H1 (cell line): ENCODE results near the gene TRPM1. TPM values are rescaled to one million over a fixed set of nuclear protein-coding genes. Genes with fewer than 3 reads are reported as not detected.

ENCODE experiments used
- CTCF ChIA-PET: fragments of 300-600 bp; sonication (Branson Sonifier 250); formaldehyde crosslinking; loops from one replicate; lab custom pipeline; 2021; ENCODE audit not compliant: partially characterized antibody; lab: Charles Lee
- POLR2A ChIA-PET: fragments of 300-600 bp; sonication (Branson Sonifier 250); formaldehyde crosslinking; loops from one replicate; lab custom pipeline; 2021; ENCODE audit warnings: inconsistent platforms; ENCODE audit not compliant: partially characterized antibody; lab: Charles Lee
- DNase-seq, 2 experiments: peaks; one replicate each; pipeline versions ENCODE4 v3.0.0 to v3.0.0-alpha.2; 2010 to 2022; ENCODE audit warnings: low spot score in 2 of 2, low read depth in 1 of 2, mixed read lengths in 1 of 2
- FAIRE-seq: peaks from 2 replicates; lab custom pipeline; 2011; peaks lifted over from hg19 to GRCh38; lab: Jason Lieb, UNC
- H2AFZ ChIP-seq: 2 replicates; pipeline ENCODE4 v1.8.1; 2012; ENCODE audit warnings: low read length, inconsistent platforms
- H2AK5ac ChIP-seq: 2 replicates; pipeline ENCODE4 v1.6.1; 2013; ENCODE audit warnings: low read depth, low read length
- H2BK120ac ChIP-seq: replicated peaks from 2 replicates; pipeline ENCODE3; 2013; ENCODE audit warnings: low read depth, low read length, inconsistent platforms
- H2BK12ac ChIP-seq: 2 replicates; pipeline ENCODE4 v1.6.1; 2013; ENCODE audit warnings: low read depth, low read length
- H2BK15ac ChIP-seq: 2 replicates; pipeline ENCODE4 v1.6.1; 2013; ENCODE audit warnings: low read length
- H2BK20ac ChIP-seq: 2 replicates; pipeline ENCODE4 v1.6.1; 2013; ENCODE audit warnings: low read length
- H2BK5ac ChIP-seq: 2 replicates; pipeline ENCODE4 v1.6.1; 2013; ENCODE audit warnings: low read depth, low read length
- H3K14ac ChIP-seq: 2 replicates; pipeline ENCODE4 v1.6.1; 2013; ENCODE audit warnings: inconsistent platforms; ENCODE audit not compliant: insufficient read length
- H3K18ac ChIP-seq: 2 replicates; pipeline ENCODE4 v1.6.1; 2013; ENCODE audit warnings: low read length; ENCODE audit errors: extremely low read depth
- H3K23ac ChIP-seq: 2 replicates; pipeline ENCODE4 v1.6.1; 2013; ENCODE audit warnings: inconsistent platforms; ENCODE audit not compliant: insufficient read length
- H3K23me2 ChIP-seq: 2 replicates; pipeline ENCODE4 v1.6.1; 2013; ENCODE audit warnings: low read depth, low read length
- H3K27ac ChIP-seq: 2 replicates; pipeline ENCODE4 v1.6.1; 2011; ENCODE audit warnings: low read depth, low read length, inconsistent platforms
- H3K27me3 ChIP-seq, 4 experiments: replicated peaks in 1 of 4; 1 replicate in 1 of 4; 2 replicates in 3 of 4; pipeline versions ENCODE4 v1.6.1 to v1.8.1; 2011 to 2013; ENCODE audit warnings: low read length in 3 of 4, mild to moderate bottlenecking in 3 of 4, inconsistent platforms in 2 of 4, mixed read lengths in 2 of 4, moderate library complexity in 1 of 4; ENCODE audit not compliant: control insufficient read depth in 3 of 4, insufficient read depth in 3 of 4; ENCODE audit errors: extremely low read depth in 1 of 4
- H3K36me3 ChIP-seq, 4 experiments: 2 replicates each; pipeline versions ENCODE4 v1.6.1 to v1.8.1; 2011 to 2013; ENCODE audit warnings: mild to moderate bottlenecking in 4 of 4, low read length in 3 of 4, moderate library complexity in 2 of 4, control low read depth in 1 of 4, inconsistent platforms in 1 of 4; ENCODE audit not compliant: insufficient read depth in 4 of 4, control insufficient read depth in 2 of 4
- H3K4ac ChIP-seq: replicated peaks from 2 replicates; pipeline ENCODE3; 2013; ENCODE audit warnings: low read length, low read depth, mixed read lengths, inconsistent platforms; ENCODE audit not compliant: insufficient read length
- H3K4me1 ChIP-seq, 4 experiments: replicated peaks in 1 of 4; 1 replicate in 1 of 4; 2 replicates in 3 of 4; pipeline versions ENCODE4 v1.6.1 to v1.8.1; 2011 to 2013; ENCODE audit warnings: low read length in 3 of 4, inconsistent platforms in 2 of 4, mixed read lengths in 1 of 4; ENCODE audit not compliant: insufficient read depth in 4 of 4, control insufficient read depth in 3 of 4
- H3K4me2 ChIP-seq, 2 experiments: 2 replicates each; pipeline versions ENCODE4 v1.6.1 to v1.8.1; 2011 to 2013; ENCODE audit warnings: low read depth in 2 of 2, low read length in 2 of 2, control low read depth in 1 of 2, inconsistent platforms in 1 of 2, mild to moderate bottlenecking in 1 of 2; ENCODE audit not compliant: insufficient read depth in 1 of 2
- H3K4me3 ChIP-seq, 4 experiments: fragments of 200-600, 300-600 bp in 1 of 4; sonication (generic), shearing (Covaris generic), sonication (Bioruptor Twin) in 1 of 4; 2 replicates each; pipeline versions ENCODE4 v1.5.1 to v1.8.1; 2011 to 2016; ENCODE audit warnings: low read length in 4 of 4, low read depth in 3 of 4, control low read depth in 2 of 4, inconsistent platforms in 2 of 4, mild to moderate bottlenecking in 2 of 4, mixed read lengths in 1 of 4, moderate library complexity in 1 of 4; ENCODE audit not compliant: insufficient read depth in 2 of 4; ENCODE audit errors: extremely low read depth in 1 of 4
- H3K56ac ChIP-seq: replicated peaks from 2 replicates; pipeline ENCODE3; 2013; ENCODE audit warnings: low read depth, mild to moderate bottlenecking, mixed read lengths, low read length, inconsistent platforms; ENCODE audit not compliant: insufficient read length
- H3K79me1 ChIP-seq: 2 replicates; pipeline ENCODE4 v1.6.1; 2013; ENCODE audit warnings: low read depth, low read length, control low read depth
- H3K79me2 ChIP-seq, 2 experiments: 2 replicates each; pipeline versions ENCODE4 v1.6.1 to v1.8.1; 2012 to 2013; ENCODE audit warnings: low read length in 2 of 2, mild to moderate bottlenecking in 2 of 2, inconsistent platforms in 1 of 2; ENCODE audit not compliant: insufficient read depth in 2 of 2, control insufficient read depth in 1 of 2
- H3K9ac ChIP-seq, 4 experiments: replicated peaks in 1 of 4; 1 replicate in 1 of 4; 2 replicates in 3 of 4; pipeline versions ENCODE4 v1.6.1 to v1.8.1; 2011 to 2013; ENCODE audit warnings: low read depth in 3 of 4, low read length in 3 of 4, control low read depth in 2 of 4, mild to moderate bottlenecking in 2 of 4, moderate library complexity in 2 of 4, inconsistent platforms in 1 of 4; ENCODE audit errors: extremely low read depth in 1 of 4
- H3K9me3 ChIP-seq, 2 experiments: 2 replicates each; pipeline versions ENCODE4 v1.6.1 to v1.8.1; 2012 to 2013; ENCODE audit warnings: mild to moderate bottlenecking in 2 of 2, moderate library complexity in 2 of 2, control low read depth in 1 of 2, inconsistent platforms in 1 of 2, low read depth in 1 of 2, low read length in 1 of 2, mixed read lengths in 1 of 2; ENCODE audit not compliant: insufficient read depth in 2 of 2
- H4K20me1 ChIP-seq, 2 experiments: replicated peaks in 1 of 2; 2 replicates each; pipeline versions ENCODE3 to v1.8.1; 2011 to 2013; ENCODE audit warnings: inconsistent platforms in 2 of 2, low read length in 2 of 2, mild to moderate bottlenecking in 1 of 2; ENCODE audit not compliant: insufficient read depth in 2 of 2, control insufficient read depth in 1 of 2
- H4K5ac ChIP-seq: 2 replicates; pipeline ENCODE4 v1.6.1; 2013; ENCODE audit warnings: low read length, low read depth, mixed read lengths, inconsistent platforms; ENCODE audit not compliant: insufficient read length
- H4K8ac ChIP-seq: 2 replicates; pipeline ENCODE4 v1.8.0; 2013; ENCODE audit warnings: mild to moderate bottlenecking, moderate library complexity, low read length, inconsistent platforms; ENCODE audit not compliant: insufficient read depth; ENCODE audit errors: extremely low read depth
- H4K91ac ChIP-seq: replicated peaks from 2 replicates; pipeline ENCODE3; 2013; ENCODE audit warnings: low read length, mixed read lengths, inconsistent platforms; ENCODE audit not compliant: insufficient read length
- BACH1 ChIP-seq: IDR thresholded peaks from 2 replicates; pipeline ENCODE4 v1.6.1; 2012; ENCODE audit warnings: low read length, improper control_type of control experiment
- FOSL1 ChIP-seq: IDR thresholded peaks from 2 replicates; pipeline ENCODE4 v1.6.1; 2011; ENCODE audit warnings: mild to moderate bottlenecking, low read depth, low read length, moderate library complexity; ENCODE audit not compliant: insufficient read depth
- RFX5 ChIP-seq: IDR thresholded peaks from 2 replicates; pipeline ENCODE4 v1.6.1; 2011; ENCODE audit warnings: low read depth, low read length, improper control_type of control experiment, borderline replicate concordance
- SIRT6 ChIP-seq: IDR thresholded peaks from one replicate; pipeline ENCODE4 v1.7.1; 2012; ENCODE audit warnings: low read length, inconsistent platforms
- WGBS, 2 experiments: shearing (Covaris generic) in 1 of 2; methylation state at CpG; one replicate each; pipeline versions ENCODE4 v1.1.6 to v1.1.7; 2013 to 2015; ENCODE audit warnings: low lambda C conversion rate in 2 of 2, mixed read lengths in 2 of 2, inconsistent platforms in 1 of 2, low coverage in 1 of 2, missing lambda C conversion rate in 1 of 2; ENCODE audit not compliant: insufficient replicate concordance in 2 of 2, insufficient coverage in 1 of 2, insufficient read length in 1 of 2; ENCODE audit errors: extremely low coverage in 1 of 2, missing lambda C conversion rate in 1 of 2; 5-methylcytosine and 5-hydroxymethylcytosine counted together
- polyA plus RNA-seq, 7 experiments: library from polyadenylated mRNA; depleted of rRNA in 3 of 7; stranded (reverse) in 5 of 7; unstranded in 2 of 7; fragments of >200 nt in 5 of 7; fragments of 200-250 nt in 2 of 7; gene quantifications; 1 replicate in 5 of 7; 2 replicates in 1 of 7; 4 replicates in 1 of 7; pipeline versions ENCODE4 v1.2.1 to v1.2.3, GENCODE V29; 2011 to 2013; ENCODE audit warnings: missing spikeins in 2 of 7, mixed read lengths in 2 of 7
- total RNA-seq: library from RNA; stranded (reverse); fragmentation: NEBNext Ultra II Directional; extraction: Animal tissue kit (Norgen Biotek cat#: 25700); gene quantifications from 2 replicates; pipeline ENCODE4 v1.2.1, GENCODE V29; 2021
- TF ChIP-seq, protein P1 (sequence below): IDR thresholded peaks from 2 replicates; pipeline ENCODE4 v1.6.1; 2012; ENCODE audit warnings: inconsistent platforms

TRPM1 gene
- total and polyA plus RNA-seq, 2 of the 8 experiments (the other 6 are each of a cell fraction or from before 2014, with no cell fraction given): 0.05 TPM; not detected in 1

DNA sequence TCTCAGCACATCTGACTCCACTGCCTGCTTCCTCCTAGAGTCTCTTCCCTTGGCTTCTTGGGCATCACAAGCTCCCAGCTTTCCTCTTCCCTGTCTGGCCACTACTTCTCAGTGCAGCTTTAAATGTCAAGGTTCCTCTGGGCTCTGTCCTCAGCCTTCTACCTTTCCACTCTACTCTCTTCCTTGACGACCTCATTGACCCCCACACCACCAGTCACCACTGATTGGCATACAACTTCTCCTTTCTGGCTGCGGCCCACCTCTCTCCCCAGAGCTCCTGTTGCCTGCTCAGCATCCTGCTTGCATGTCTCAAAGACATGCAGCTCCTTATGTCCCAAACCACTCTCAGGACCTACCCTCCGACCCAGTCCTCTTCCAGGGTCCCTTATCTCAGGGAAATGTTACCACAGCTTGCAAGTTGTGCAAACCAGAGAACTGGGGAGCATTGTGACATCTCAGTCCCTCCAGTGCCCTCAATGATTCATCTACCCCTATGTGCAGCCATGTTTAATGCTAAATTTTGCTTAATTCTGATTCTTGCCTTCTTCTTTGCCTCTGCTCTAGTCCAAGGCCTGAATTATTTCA lies 49.9 kb downstream of the TRPM1 start:
- no peak overlapping the region for H2AFZ ChIP-seq
- H3K27ac ChIP-seq: no peak overlapping the region
- no peak overlapping the region for H3K18ac ChIP-seq
- H3K14ac ChIP-seq: no peak overlapping the region
- POLR2A ChIA-PET: interaction anchor here (1.0 kb wide), 1 partner anchor 11 kb away, joined by 3 read pairs; no protein-coding TSS in a partner anchor
- H3K27me3 ChIP-seq: no peaks in the 10 kb centered on the region; a peak in 1 of 7 replicates
- H3K56ac ChIP-seq: no peak overlapping the region
- H4K8ac ChIP-seq: no peak overlapping the region
- no peak overlapping the region for H4K91ac ChIP-seq
- H2BK5ac ChIP-seq: no peak overlapping the region
- no peak overlapping the region for H3K4me3 ChIP-seq
- no peak overlapping the region for H2BK20ac ChIP-seq
- H2BK120ac ChIP-seq: no peak overlapping the region
- no peaks in the 10 kb centered on the region for H3K9me3 ChIP-seq
- FAIRE-seq (no peak), DNase-seq (no peak)
- H3K9ac ChIP-seq: no peak overlapping the region
- H4K5ac ChIP-seq: no peak overlapping the region
- WGBS, 2 experiments: 85% methylated on average over 3 of the region's 3 CpGs; no CpG with 5 or more reads in 1 of the 2 experiments
- H3K4me2 ChIP-seq: no peak overlapping the region
- H2BK12ac ChIP-seq: 0 out of 2 replicates have a peak overlapping the region, but pooled peaks have one; percentile 68
- CTCF ChIA-PET: interaction anchor here (0.8 to 1.1 kb wide), 2 partner anchors 26 to 78 kb away, joined by 3 to 4 read pairs; no protein-coding TSS in a partner anchor
- H3K23ac ChIP-seq: no peak overlapping the region
- H4K20me1 ChIP-seq: no peaks in the 10 kb centered on the region
- H3K79me2 ChIP-seq: no peaks in the 10 kb centered on the region
- H3K79me1 ChIP-seq: no peaks in the 10 kb centered on the region
- no peak overlapping the region for H3K4ac ChIP-seq
- H3K4me1 ChIP-seq: peaks cover 0 to 5% (median 3%) of the 10 kb centered on the region in 4 experiments; a peak in 1 of 7 replicates
- H3K23me2 ChIP-seq: 0 out of 2 replicates have a peak, but pooled peaks cover 3% of the 10 kb centered on the region
- H3K36me3 ChIP-seq: no peaks in the 10 kb centered on the region
- H2AK5ac ChIP-seq: no peak overlapping the region
- no peak overlapping the region for H2BK15ac ChIP-seq
- TF ChIP-seq FOSL1 (no peak), BACH1 (no peak), RFX5 (no peak), SIRT6 (no peak)
- TF ChIP-seq, protein P1, sequence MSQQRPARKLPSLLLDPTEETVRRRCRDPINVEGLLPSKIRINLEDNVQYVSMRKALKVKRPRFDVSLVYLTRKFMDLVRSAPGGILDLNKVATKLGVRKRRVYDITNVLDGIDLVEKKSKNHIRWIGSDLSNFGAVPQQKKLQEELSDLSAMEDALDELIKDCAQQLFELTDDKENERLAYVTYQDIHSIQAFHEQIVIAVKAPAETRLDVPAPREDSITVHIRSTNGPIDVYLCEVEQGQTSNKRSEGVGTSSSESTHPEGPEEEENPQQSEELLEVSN: no peak
